Stimulated activated naive B cell treated with anti-CD40 and anti-IgM and Interleukin-4, amounts not matched to agents 10 μg/mL and 1 μg/mL and 100 μg/mL, for 72 hours (primary cell): ENCODE measurements around the gene FNDC11.
A peak's percentile ranks its signal among the peaks of the same experiment; 100 is the strongest.
"Not testable (repeated sequence)": the region's sequence is repeated elsewhere in the genome, so short reads cannot be mapped to it uniquely, and the experiment has no call there.

ENCODE experiments used
- ATAC-seq, 2 donors: fragments of 150-1000 bp; cut with Tn5 transposase; replicated peaks; 2 replicates each; pipeline ENCODE4 v1.10.0; 2021; ENCODE audit warnings: moderate library complexity in 1 of 2
- DNase-seq: peaks from one replicate; pipeline ENCODE4 v3.0.0; 2021
- H3K27ac Mint-ChIP-seq: one replicate; pipeline ENCODE4 v1.8.0; 2022; ENCODE audit warnings: mild to moderate bottlenecking, mixed read lengths
- H3K27me3 Mint-ChIP-seq, 2 donors: one replicate each; pipeline ENCODE4 v1.8.0; 2022; ENCODE audit warnings: mixed read lengths in 2 of 2
- H3K36me3 Mint-ChIP-seq, 2 donors: one replicate each; pipeline ENCODE4 v1.8.0; 2022; ENCODE audit warnings: mixed read lengths in 2 of 2, mild to moderate bottlenecking in 1 of 2
- H3K4me1 Mint-ChIP-seq, 2 donors: one replicate each; pipeline ENCODE4 v1.8.0; 2022; ENCODE audit warnings: mixed read lengths in 2 of 2, mild to moderate bottlenecking in 1 of 2
- H3K4me3 Mint-ChIP-seq, 2 donors: one replicate each; pipeline ENCODE4 v1.8.0; 2022; ENCODE audit warnings: mild to moderate bottlenecking in 2 of 2, mixed read lengths in 2 of 2, moderate library complexity in 1 of 2
- H3K9me3 Mint-ChIP-seq, 2 donors: one replicate each; pipeline ENCODE4 v1.8.0; 2022; ENCODE audit warnings: mixed read lengths in 2 of 2, mild to moderate bottlenecking in 1 of 2

Gene FNDC11

DNA sequence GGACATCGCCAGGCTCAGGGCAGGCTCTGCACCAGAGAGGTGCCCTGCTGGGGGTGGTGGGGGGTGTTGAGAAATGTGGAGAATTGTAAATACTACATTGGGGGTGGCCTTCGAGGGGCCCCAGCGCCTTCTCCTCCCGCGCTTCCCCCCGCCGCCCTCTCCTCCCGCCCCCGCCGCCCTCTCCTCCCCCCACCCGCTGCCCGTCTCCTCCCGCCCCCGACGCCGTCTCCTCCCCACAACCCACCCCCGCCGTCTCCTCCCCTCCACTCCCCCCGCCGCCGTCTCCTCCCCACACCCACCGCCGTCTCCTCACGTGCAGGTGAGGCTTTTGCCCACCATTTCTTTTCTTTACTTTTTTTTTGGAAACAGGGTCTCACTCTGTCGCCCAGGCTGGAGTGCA, 4.9 kb upstream of the FNDC11 start:
- no peaks in the 10 kb centered on the region for H3K9me3 Mint-ChIP-seq
- no peaks in the 10 kb centered on the region for H3K36me3 Mint-ChIP-seq
- peaks cover 7 to 24% of the 10 kb centered on the region in 2 donors for H3K27me3 Mint-ChIP-seq
- ATAC-seq (no peak), DNase-seq (no peak)
- H3K27ac Mint-ChIP-seq: no peak overlapping the region
- H3K4me3 Mint-ChIP-seq: no peak overlapping the region
- peaks cover 29 to 61% of the 10 kb centered on the region in 2 donors for H3K4me1 Mint-ChIP-seq

GRCh38 chr20:63549679-63550282, 4.2 kb upstream of the FNDC11 start:
- no peaks in the 10 kb centered on the region for H3K36me3 Mint-ChIP-seq
- H3K27ac Mint-ChIP-seq: peak overlapping the region; percentile 61
- no peak for ATAC-seq
- no peak overlapping the region for H3K4me3 Mint-ChIP-seq
- no peak for DNase-seq
- H3K27me3 Mint-ChIP-seq: peaks cover 7 to 24% of the 10 kb centered on the region in 2 donors
- H3K9me3 Mint-ChIP-seq: no peaks in the 10 kb centered on the region
- peaks cover 34 to 63% of the 10 kb centered on the region in 2 donors for H3K4me1 Mint-ChIP-seq

GRCh38 chr20:63551068-63551467, 2.9 kb upstream of the FNDC11 start:
- ATAC-seq: no peak
- no peak for DNase-seq
- Mint-ChIP-seq H3K9me3 (no peaks in the 10 kb centered on the region), H3K27ac (peak overlapping the region; percentile 37), H3K4me1 (peaks cover 34 to 61% of the 10 kb centered on the region in 2 donors), H3K4me3 (no peak overlapping the region), H3K36me3 (no peaks in the 10 kb centered on the region), H3K27me3 (peaks cover 7 to 24% of the 10 kb centered on the region in 2 donors)

DNA sequence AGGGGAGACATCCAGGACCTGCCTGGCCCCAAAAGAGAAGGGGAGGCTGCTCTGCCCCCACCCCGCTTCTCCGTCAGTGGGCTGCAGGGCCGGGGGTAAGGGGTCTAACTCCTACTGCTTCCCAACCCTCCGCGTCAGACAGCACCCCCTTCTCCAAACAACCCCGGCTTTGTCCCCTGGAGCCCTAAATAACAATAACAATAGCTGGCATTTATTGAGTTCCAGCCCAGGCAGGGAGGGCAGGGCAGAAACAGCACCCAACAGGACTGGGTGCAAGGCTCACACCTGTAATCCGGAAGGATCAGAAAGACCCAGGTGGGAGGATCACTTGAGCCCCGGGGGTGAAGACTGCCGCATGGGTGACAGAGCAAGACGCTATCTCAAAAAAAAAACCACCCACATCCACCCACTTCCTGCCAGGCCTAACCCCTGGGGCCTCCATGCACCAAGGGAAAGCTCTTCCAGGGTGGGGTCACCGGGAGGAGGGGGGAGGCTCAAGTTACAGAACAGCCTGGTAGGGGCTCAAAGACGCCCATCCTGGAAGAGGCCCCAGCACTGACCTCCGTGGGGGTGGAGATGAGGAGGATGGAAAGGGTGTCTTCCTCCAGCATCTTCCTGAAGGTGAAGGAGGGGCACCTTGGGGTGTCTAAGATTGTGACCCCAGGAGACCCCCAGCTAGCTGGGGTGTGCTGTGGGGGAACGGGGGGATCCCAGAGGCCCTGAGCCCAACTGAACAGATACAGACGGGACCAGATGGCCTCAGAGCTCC, 1.3 kb upstream of the FNDC11 start:
- peaks cover 7 to 18% of the 10 kb centered on the region in 2 donors for H3K27me3 Mint-ChIP-seq
- peak; percentile 57 for DNase-seq

DNA sequence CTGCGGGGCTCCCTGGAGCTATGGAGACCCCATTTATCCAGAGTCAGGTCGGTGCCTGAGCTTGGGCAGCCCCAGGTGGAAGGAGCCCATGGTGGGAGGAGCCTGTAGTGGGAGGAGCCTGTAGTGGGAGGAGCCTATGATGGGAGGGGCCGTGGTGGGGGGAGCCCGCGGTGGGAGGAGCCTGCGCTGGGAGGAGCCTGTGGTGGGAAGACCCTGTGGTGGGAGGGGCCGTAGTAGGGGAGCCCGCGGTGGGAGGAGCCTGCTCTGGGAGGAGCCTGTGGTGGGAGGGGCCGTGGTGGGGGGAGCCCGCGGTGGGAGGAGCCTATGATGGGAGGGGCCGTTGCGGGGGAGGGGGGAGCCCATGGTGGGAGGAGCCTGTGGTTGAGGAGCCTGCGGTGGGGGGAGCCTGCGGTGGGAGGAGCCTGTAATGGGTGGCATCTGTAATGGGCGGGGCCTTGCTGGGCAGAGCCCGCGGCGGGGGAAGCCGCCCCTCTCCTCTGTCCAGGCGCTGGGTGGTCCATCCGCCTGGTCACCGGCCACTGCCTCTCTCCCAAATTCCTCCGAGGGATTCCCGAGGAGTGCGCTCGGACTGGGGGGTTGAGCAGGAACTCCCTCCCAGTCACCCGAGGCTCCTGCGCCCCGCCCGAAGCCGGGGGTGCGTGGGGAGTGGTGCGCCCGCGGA, 567 bp upstream of the FNDC11 start:
- Mint-ChIP-seq H3K4me3 (peak overlapping the region; percentile 74 to 87), H3K4me1 (peaks cover 29 to 52% of the 10 kb centered on the region in 2 donors), H3K9me3 (no peaks in the 10 kb centered on the region), H3K27me3 (peaks cover 7 to 17% of the 10 kb centered on the region in 2 donors), H3K27ac (peak overlapping the region; percentile 90), H3K36me3 (peaks cover 3 to 6% of the 10 kb centered on the region in 2 donors)
- ATAC-seq (peak; percentile 57 to 68), DNase-seq (peak; percentile 82)

More for the DNA sequence above, 1.3 kb upstream of the FNDC11 start:
- ATAC-seq: peak; percentile 41 to 46
- Mint-ChIP-seq H3K4me3 (peak overlapping the region; percentile 74 to 87), H3K9me3 (no peaks in the 10 kb centered on the region), H3K4me1 (peaks cover 29 to 52% of the 10 kb centered on the region in 2 donors), H3K27ac (peak overlapping the region; percentile 90), H3K36me3 (peaks cover 3 to 6% of the 10 kb centered on the region in 2 donors)

DNA sequence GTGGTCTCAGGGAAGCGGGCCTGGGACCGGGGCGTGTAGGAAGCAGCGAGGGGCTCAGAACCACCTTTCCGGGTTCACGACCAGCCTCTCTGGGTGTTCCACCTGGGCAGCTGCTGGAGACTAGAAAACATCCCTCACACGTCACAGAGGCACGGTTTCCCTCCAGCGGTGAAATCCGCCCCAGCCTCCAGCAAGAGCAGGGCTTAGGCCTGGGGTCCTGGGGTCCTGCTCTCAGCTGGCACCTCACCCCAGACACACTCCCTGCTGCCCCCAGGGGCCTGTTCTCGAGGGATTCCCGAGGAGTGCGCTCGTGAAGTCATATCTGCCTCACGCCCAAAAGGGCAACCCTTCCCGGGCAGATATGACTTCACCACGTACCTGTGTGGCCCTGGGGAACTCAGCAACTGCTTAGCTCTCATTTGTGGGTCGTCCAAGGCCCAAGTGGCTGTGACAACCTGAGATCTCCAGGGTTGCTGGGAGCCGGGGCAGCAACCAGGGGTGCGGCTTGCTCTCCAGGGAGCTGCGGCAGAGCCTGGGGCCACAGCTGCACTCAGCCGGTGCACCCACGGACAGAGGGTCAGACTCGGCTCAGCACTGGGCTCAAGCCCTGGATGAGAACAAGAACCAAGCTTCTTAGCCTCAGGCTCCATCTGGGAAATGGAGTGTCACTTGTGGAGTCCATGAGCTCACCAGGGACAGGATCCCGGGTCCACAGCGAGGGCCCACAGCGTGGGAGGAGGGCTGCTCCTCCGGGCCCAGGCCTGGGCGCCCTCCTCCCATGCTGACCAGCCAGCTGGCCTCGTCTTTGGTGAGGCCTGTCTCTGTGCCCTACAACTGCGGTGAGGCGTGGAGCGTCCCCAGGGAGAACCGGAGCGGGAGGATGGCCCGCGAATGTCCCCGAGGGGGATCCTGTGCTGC, 661 bp downstream of the FNDC11 start:
- peak; percentile 54 for DNase-seq
- ATAC-seq: peak; percentile 33 to 52
- Mint-ChIP-seq H3K27me3 (peaks cover 4 to 8% of the 10 kb centered on the region in 2 donors), H3K36me3 (peaks cover 9 to 16% of the 10 kb centered on the region in 2 donors), H3K4me1 (peaks cover 26 to 46% of the 10 kb centered on the region in 2 donors), H3K4me3 (peak overlapping the region; percentile 74 to 87), H3K27ac (peak overlapping the region; percentile 90), H3K9me3 (peaks cover 0 to 1% of the 10 kb centered on the region in 2 donors)

DNA sequence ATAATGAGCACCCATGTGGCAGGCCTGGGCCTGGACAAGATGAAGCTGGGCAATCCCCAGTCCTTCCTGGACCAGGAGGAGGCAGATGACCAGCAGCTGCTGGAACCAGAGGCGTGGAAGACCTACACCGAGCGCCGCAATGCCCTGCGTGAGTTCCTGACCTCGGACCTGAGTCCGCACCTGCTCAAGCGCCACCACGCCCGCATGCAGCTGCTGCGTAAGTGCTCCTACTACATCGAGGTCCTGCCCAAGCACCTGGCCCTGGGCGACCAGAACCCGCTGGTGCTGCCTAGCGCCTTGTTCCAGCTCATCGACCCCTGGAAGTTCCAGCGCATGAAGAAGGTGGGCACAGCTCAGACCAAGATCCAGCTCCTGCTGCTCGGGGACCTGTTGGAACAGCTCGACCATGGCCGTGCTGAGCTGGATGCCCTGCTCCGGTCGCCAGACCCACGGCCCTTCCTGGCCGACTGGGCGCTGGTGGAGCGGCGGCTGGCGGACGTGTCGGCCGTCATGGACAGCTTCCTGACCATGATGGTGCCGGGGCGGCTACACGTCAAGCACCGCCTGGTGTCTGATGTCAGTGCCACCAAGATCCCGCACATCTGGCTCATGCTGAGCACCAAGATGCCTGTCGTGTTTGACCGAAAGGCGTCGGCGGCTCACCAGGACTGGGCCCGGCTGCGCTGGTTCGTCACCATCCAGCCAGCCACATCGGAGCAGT, 1.9 kb downstream of the FNDC11 start:
- Mint-ChIP-seq H3K36me3 (peaks cover 15 to 23% of the 10 kb centered on the region in 2 donors), H3K27me3 (no peaks in the 10 kb centered on the region), H3K9me3 (peaks cover 0 to 1% of the 10 kb centered on the region in 2 donors), H3K4me1 (peaks cover 25 to 43% of the 10 kb centered on the region in 2 donors), H3K4me3 (peak overlapping the region in 1 of 2 donors; percentile 32), H3K27ac (no peak overlapping the region)
- ATAC-seq: no peak
- no peak for DNase-seq

DNA sequence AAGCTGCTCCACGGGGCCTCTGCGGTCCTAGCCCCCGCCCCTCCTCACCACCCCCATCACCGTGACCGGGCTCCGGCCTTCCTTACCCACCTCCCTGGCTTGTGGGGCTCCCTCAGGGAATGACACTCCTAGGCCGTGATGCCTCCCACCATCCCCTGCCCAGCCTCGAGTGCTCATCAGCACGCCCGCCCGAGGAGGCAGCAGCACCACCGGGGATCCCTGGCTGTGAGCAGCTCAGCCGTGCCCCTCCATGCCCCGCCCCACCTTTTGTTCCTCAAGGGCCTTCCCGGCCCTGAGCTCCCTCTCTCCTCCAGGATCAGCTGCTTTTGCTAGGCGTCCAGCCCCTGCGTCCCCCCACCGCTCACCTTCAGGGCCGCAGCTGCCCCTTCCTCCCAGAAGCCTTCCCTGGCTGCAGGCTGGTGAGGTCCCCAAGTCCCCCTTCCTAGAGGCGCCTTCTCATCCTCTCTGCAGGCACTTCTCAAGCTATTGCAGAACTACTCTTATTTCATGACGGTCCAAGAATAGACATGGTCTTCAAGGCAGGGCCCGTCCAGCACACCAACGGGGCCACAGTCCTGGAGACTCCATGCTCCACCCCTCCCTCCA, 3.0 kb downstream of the FNDC11 start:
- H3K27ac Mint-ChIP-seq: no peak overlapping the region
- DNase-seq: no peak
- ATAC-seq: no peak
- peaks cover 22 to 42% of the 10 kb centered on the region in 2 donors for H3K4me1 Mint-ChIP-seq
- peaks cover 0 to 1% of the 10 kb centered on the region in 2 donors for H3K9me3 Mint-ChIP-seq
- H3K36me3 Mint-ChIP-seq: peaks cover 24 to 30% of the 10 kb centered on the region in 2 donors
- H3K27me3 Mint-ChIP-seq: no peaks in the 10 kb centered on the region
- H3K4me3 Mint-ChIP-seq: no peak overlapping the region

DNA sequence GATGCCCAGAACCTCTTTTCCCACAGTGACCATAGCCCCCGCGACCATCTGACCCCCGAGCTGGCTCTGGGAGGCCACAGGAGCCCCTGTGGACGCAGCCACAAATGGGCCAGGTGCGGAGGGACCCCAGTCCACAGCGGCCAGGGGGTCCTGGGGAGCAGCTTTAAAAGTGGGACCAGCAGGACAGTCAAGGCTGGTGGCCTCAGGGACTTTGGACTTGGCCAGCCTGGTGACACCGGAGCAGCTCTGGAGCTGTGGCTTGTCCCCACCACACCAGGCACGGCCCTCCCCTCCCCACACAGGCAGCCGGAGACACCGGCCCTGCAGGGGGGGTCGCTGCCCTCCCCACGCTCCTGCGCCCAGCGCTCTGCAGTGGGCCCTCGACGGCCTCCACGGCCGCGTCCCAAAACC, 3.5 kb downstream of the FNDC11 start:
- Mint-ChIP-seq H3K4me3 (no peak overlapping the region), H3K4me1 (peaks cover 21 to 37% of the 10 kb centered on the region in 2 donors), H3K36me3 (peaks cover 24 to 30% of the 10 kb centered on the region in 2 donors), H3K9me3 (peaks cover 0 to 1% of the 10 kb centered on the region in 2 donors), H3K27ac (no peak overlapping the region), H3K27me3 (no peaks in the 10 kb centered on the region)
- ATAC-seq: no peak
- DNase-seq: no peak

DNA sequence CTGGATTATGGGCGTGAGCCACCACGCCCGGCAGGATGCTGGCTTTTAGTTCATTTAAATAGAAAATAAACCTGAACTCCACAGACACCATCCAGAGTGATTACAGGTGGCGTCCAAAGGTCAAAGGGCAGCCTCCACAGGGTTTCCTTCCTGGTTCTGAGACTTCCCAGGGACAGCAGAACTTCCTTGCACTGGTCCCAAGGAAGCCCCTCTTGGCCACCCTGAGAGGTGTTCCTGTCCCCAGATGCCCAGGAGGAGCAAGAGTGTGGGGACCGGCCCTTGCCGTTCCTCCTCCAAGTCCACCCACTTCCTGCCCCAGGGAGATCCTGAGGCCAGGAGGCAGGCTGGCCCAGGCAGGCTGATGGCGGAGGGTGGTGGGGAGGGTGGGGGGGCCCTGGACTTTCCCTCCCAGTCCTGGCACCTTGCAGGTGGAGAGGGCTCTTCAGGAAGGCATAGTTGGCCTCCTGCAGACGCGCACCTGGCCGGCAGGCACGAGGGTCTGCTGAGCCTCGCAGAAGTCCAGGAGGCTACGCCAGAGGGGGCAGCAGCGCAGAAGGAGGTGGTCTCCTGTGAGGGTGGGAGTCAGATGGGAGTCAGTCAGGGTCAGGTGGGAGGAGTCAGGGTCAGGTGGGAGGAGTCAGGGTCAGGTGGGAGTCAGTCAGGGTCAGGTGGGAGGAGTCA, 5.0 kb downstream of the FNDC11 start:
- Mint-ChIP-seq H3K27ac (no peak overlapping the region), H3K4me1 (peaks cover 17 to 24% of the 10 kb centered on the region in 2 donors), H3K27me3 (no peaks in the 10 kb centered on the region), H3K9me3 (peaks cover 0 to 1% of the 10 kb centered on the region in 2 donors), H3K4me3 (no peak overlapping the region), H3K36me3 (peaks cover 25 to 31% of the 10 kb centered on the region in 2 donors)
- DNase-seq (no peak), ATAC-seq (no peak)

DNA sequence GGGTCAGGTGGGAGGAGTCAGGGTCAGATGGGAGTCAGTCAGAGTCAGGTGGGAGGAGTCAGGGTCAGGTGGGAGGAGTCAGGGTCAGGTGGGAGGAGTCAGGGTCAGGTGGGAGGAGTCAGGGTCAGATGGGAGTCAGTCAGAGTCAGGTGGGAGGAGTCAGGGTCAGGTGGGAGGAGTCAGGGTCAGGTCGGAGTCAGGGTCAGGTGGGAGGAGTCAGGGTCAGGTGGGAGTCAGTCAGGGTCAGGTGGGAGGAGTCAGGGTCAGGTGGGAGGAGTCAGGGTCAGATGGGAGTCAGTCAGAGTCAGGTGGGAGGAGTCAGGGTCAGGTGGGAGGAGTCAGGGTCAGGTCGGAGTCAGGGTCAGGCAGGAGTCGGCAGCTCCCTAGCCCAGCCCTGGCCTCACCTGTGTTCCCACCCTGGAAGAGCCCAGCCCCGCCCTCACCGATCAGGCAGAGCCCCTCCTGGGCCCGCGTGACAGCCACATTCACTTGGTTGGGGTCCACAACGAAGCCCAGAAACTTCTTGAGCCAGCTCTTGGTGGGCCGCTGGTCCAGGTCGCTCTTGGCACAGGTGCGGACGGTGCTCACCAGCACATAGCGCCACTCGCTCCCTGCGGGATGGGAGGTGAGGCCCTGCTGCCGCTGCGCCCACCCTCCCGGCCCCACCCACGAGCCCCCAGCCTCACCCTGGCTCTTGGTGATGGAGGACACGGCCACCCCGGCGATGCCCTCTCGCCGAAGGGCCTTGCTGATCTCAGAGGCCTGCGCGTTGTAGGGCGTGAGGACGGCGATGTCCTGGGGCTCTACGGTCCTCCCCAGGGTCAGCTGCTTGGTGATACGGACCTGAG, 5.8 kb downstream of the FNDC11 start:
- peaks cover 29 to 34% of the 10 kb centered on the region in 2 donors for H3K36me3 Mint-ChIP-seq
- not testable (repeated sequence) for H3K27me3 Mint-ChIP-seq, ATAC-seq, DNase-seq, H3K4me3 Mint-ChIP-seq, H3K9me3 Mint-ChIP-seq, H3K27ac Mint-ChIP-seq
- H3K4me1 Mint-ChIP-seq: peaks cover 13 to 18% of the 10 kb centered on the region in 2 donors
